ENCODE measurements around the gene PLEKHA5. TPM values are rescaled to one million over a fixed set of nuclear protein-coding genes. Genes with fewer than 3 reads are reported as not detected.
A peak's percentile ranks its signal among the peaks of the same experiment; 100 is the strongest.

Gene PLEKHA5
- polyA plus RNA-seq, 1 donor (not counting 4 experiments of a cell fraction or from before 2014, with no cell fraction given) = 21.7 TPM

DNA sequence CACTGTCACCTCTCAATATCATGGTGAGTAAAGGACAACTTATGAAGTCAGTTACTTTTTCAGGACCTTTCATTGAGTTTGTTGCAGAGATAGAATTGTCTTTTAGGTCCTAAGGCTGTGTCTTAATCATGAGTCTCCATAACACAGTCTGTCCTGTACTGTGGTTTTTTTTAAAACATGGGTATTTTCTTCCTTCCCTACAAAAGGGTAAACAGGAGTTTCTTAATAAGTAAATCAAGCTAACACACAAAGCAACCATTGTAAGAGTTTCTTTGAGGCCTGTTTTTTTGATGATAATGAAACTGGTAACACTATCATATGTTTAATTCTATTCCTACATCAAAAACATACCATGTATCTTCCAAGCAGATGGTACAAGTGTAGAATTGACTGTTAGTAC, 101.4 kb downstream of the PLEKHA5 start:
- Histone ChIP-seq H3K9ac (ENCODE audit: control insufficient read depth, extremely low read depth, insufficient read depth, low read length) (no peak overlapping the region), H4K20me1 (ENCODE audit: control insufficient read depth, extremely low read depth, insufficient read depth, low read length) (no peaks in the 10 kb centered on the region), H3K27me3 (ENCODE audit: control insufficient read depth, extremely low read depth, insufficient read depth, low read length) (no peaks in the 10 kb centered on the region), H3K4me3 (ENCODE audit: control insufficient read depth in 2 of 3, extremely low read depth in 1 of 3, insufficient read depth in 2 of 3, low read depth in 1 of 3, low read length in 3 of 3) (no peak overlapping the region), H3K9me3 (ENCODE audit: control insufficient read depth, low read depth, low read length) (no peaks in the 10 kb centered on the region), H3K9me1 (ENCODE audit: control insufficient read depth, extremely low read depth, insufficient read depth, low read length) (no peaks in the 10 kb centered on the region), H2AFZ (ENCODE audit: control insufficient read depth, low read length) (no peak overlapping the region), H3K36me3 (ENCODE audit: control insufficient read depth in 2 of 2, extremely low read depth in 1 of 2, insufficient read depth in 2 of 2, low read length in 2 of 2) (no peaks in the 10 kb centered on the region), H3K4me1 (ENCODE audit: control insufficient read depth, extremely low read depth, insufficient read depth, low read length) (peaks cover 12% of the 10 kb centered on the region), H3K4me2 (ENCODE audit: control insufficient read depth, extremely low read depth, insufficient read depth, low read depth, low read length) (no peak overlapping the region), H3K79me2 (ENCODE audit: control insufficient read depth, insufficient read depth, low read length) (peaks cover 46% of the 10 kb centered on the region), H3K27ac (ENCODE audit: control insufficient read depth, insufficient read depth, low read length) (no peak overlapping the region)
- no peak for DNase-seq (ENCODE audit: low read depth, low spot score)
- no peak for FAIRE-seq
- TF ChIP-seq, protein P1, sequence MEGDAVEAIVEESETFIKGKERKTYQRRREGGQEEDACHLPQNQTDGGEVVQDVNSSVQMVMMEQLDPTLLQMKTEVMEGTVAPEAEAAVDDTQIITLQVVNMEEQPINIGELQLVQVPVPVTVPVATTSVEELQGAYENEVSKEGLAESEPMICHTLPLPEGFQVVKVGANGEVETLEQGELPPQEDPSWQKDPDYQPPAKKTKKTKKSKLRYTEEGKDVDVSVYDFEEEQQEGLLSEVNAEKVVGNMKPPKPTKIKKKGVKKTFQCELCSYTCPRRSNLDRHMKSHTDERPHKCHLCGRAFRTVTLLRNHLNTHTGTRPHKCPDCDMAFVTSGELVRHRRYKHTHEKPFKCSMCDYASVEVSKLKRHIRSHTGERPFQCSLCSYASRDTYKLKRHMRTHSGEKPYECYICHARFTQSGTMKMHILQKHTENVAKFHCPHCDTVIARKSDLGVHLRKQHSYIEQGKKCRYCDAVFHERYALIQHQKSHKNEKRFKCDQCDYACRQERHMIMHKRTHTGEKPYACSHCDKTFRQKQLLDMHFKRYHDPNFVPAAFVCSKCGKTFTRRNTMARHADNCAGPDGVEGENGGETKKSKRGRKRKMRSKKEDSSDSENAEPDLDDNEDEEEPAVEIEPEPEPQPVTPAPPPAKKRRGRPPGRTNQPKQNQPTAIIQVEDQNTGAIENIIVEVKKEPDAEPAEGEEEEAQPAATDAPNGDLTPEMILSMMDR (optimal IDR thresholded peaks at IDR 0.05 in 1 of 3, IDR thresholded peaks at IDR 0.05 in 1 of 3, conservative IDR thresholded peaks at IDR 0.05 in 1 of 3; ENCODE audit: extremely low read depth in 1 of 3, insufficient read depth in 2 of 3, low read length in 3 of 3) = no peak
- TF ChIP-seq EZH2 (IDR thresholded peaks at IDR 0.05; ENCODE audit: low read length) = no peak
- dilution Hi-C loops (cut with MboI; ENCODE audit: extremely low pct_ligation_motif_present, low sequenced_read_pairs) = no loop called here

DNA sequence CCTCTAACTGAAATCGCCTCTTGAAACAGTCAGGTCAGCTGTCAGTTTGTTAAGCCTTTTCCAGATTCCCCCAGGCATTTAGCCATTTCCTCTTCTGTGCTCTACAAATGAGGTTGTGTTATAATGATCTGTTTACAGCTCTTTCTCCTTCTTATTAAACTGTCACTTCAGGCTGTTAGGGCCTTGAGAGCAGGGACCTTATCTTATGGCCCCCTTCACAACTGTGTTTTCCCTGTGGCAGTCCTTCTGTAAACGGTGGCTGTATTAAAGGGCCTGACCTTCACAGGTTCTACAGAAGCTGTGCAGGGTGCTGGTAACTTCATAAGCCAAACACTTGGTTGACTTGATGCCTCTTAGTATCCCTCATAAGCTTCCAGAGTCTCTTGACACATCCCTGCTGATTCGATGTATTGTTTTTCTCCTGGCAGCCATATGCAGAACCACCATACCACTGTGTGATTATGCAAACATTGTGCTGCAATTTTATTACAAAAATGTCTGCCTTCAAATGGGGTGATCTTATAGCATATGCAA, 104.7 kb downstream of the PLEKHA5 start:
- H3K27ac ChIP-seq (ENCODE audit: control insufficient read depth, insufficient read depth, low read length) = no peak overlapping the region
- H3K36me3 ChIP-seq (ENCODE audit: control insufficient read depth in 2 of 2, extremely low read depth in 1 of 2, insufficient read depth in 2 of 2, low read length in 2 of 2) = no peaks in the 10 kb centered on the region

More for the DNA sequence above, 104.7 kb downstream of the PLEKHA5 start:
- DNase-seq (ENCODE audit: low read depth, low spot score) (no peak), FAIRE-seq (peak; percentile 34)
- H3K9ac ChIP-seq (ENCODE audit: control insufficient read depth, extremely low read depth, insufficient read depth, low read length) = no peak overlapping the region
- H3K27me3 ChIP-seq (ENCODE audit: control insufficient read depth, extremely low read depth, insufficient read depth, low read length) = no peaks in the 10 kb centered on the region
- H4K20me1 ChIP-seq (ENCODE audit: control insufficient read depth, extremely low read depth, insufficient read depth, low read length) = no peaks in the 10 kb centered on the region
- no peaks in the 10 kb centered on the region for H3K9me3 ChIP-seq (ENCODE audit: control insufficient read depth, low read depth, low read length)
- dilution Hi-C loops (cut with MboI; ENCODE audit: extremely low pct_ligation_motif_present, low sequenced_read_pairs) = no loop called here
- TF ChIP-seq EZH2 (IDR thresholded peaks at IDR 0.05; ENCODE audit: low read length) = no peak
- TF ChIP-seq, protein P1 (optimal IDR thresholded peaks at IDR 0.05 in 1 of 3, IDR thresholded peaks at IDR 0.05 in 1 of 3, conservative IDR thresholded peaks at IDR 0.05 in 1 of 3; ENCODE audit: extremely low read depth in 1 of 3, insufficient read depth in 2 of 3, low read length in 3 of 3) = no peak
- peaks cover 16% of the 10 kb centered on the region for H3K4me1 ChIP-seq (ENCODE audit: control insufficient read depth, extremely low read depth, insufficient read depth, low read length)
- H3K79me2 ChIP-seq (ENCODE audit: control insufficient read depth, insufficient read depth, low read length) = peaks cover 41% of the 10 kb centered on the region
- no peak overlapping the region for H3K4me2 ChIP-seq (ENCODE audit: control insufficient read depth, extremely low read depth, insufficient read depth, low read depth, low read length)
- no peaks in the 10 kb centered on the region for H3K9me1 ChIP-seq (ENCODE audit: control insufficient read depth, extremely low read depth, insufficient read depth, low read length)
- no peak overlapping the region for H3K4me3 ChIP-seq (ENCODE audit: control insufficient read depth in 2 of 3, extremely low read depth in 1 of 3, insufficient read depth in 2 of 3, low read depth in 1 of 3, low read length in 3 of 3)
- no peak overlapping the region for H2AFZ ChIP-seq (ENCODE audit: control insufficient read depth, low read length)

Measured in keratinocyte (primary cell).